Stimulated activated effector memory CD8-positive, alpha-beta T cell treated with anti-CD3 and anti-CD28 coated beads, Interleukin-12 subunit alpha, Interleukin-12 subunit beta, amount 100 ng/mL, for 72 hours (primary cell): ENCODE data around the gene MDH2.
"Not testable (repeated sequence)": the region's sequence is repeated elsewhere in the genome, so short reads cannot be mapped to it uniquely, and the experiment has no call there.

Source experiments
- ATAC-seq: fragments of 150-1000 bp; cut with Tn5 transposase; 2 replicates; pipeline ENCODE4 v1.10.0; 2021
- DNase-seq, 2 donors: peaks; one replicate each; pipeline ENCODE4 v3.0.0; 2021 to 2022; ENCODE audit warnings: low spot score in 2 of 2
- H3K27ac Mint-ChIP-seq: one replicate; pipeline ENCODE4 v1.8.0; 2022; ENCODE audit warnings: mild to moderate bottlenecking, mixed read lengths
- H3K36me3 Mint-ChIP-seq: one replicate; pipeline ENCODE4 v1.8.0; 2022; ENCODE audit warnings: mild to moderate bottlenecking, mixed read lengths
- H3K4me1 Mint-ChIP-seq: one replicate; pipeline ENCODE4 v1.8.0; 2022; ENCODE audit warnings: mixed read lengths
- H3K4me3 Mint-ChIP-seq: one replicate; pipeline ENCODE4 v1.8.0; 2022; ENCODE audit warnings: mild to moderate bottlenecking, mixed read lengths
- H3K9me3 Mint-ChIP-seq: one replicate; pipeline ENCODE4 v1.8.0; 2022; ENCODE audit warnings: mixed read lengths

The MDH2 gene

GRCh38 chr7:76073335-76073990, 25.6 kb downstream of the MDH2 start:
- no peak for DNase-seq
- Mint-ChIP-seq H3K4me3 (no peak overlapping the region), H3K4me1 (peaks cover 8% of the 10 kb centered on the region), H3K36me3 (no peaks in the 10 kb centered on the region), H3K27ac (no peak overlapping the region), H3K9me3 (no peaks in the 10 kb centered on the region)
- no peak for ATAC-seq

GRCh38 chr7:76074306-76074971, 26.5 kb downstream of the MDH2 start:
- Mint-ChIP-seq H3K9me3 (no peaks in the 10 kb centered on the region), H3K36me3 (no peaks in the 10 kb centered on the region), H3K4me1 (peaks cover 8% of the 10 kb centered on the region), H3K4me3 (no peak overlapping the region), H3K27ac (no peak overlapping the region)
- no peak for DNase-seq
- ATAC-seq, result no peak

- H3K4me1 Mint-ChIP-seq, result peaks cover 8% of the 10 kb centered on the region
- H3K9me3 Mint-ChIP-seq, result no peaks in the 10 kb centered on the region
- DNase-seq (no peak), ATAC-seq (no peak)
- no peak overlapping the region for H3K4me3 Mint-ChIP-seq
- peak overlapping the region; percentile 13 for H3K27ac Mint-ChIP-seq
- no peaks in the 10 kb centered on the region for H3K36me3 Mint-ChIP-seq
Observed at GRCh38 chr7:76074972-76075370, 27.1 kb downstream of the MDH2 start.

- H3K27ac Mint-ChIP-seq, result no peak overlapping the region
- peak overlapping the region; percentile 16 for H3K4me3 Mint-ChIP-seq
- H3K4me1 Mint-ChIP-seq, result peaks cover 8% of the 10 kb centered on the region
- DNase-seq, result no peak
- no peaks in the 10 kb centered on the region for H3K36me3 Mint-ChIP-seq
- no peaks in the 10 kb centered on the region for H3K9me3 Mint-ChIP-seq
- ATAC-seq, result no peak
Observed at GRCh38 chr7:76076995-76077394, 29.1 kb downstream of the MDH2 start.

- H3K4me1 Mint-ChIP-seq, result peaks cover 8% of the 10 kb centered on the region
- DNase-seq, result no peak
- H3K9me3 Mint-ChIP-seq, result no peaks in the 10 kb centered on the region
- no peak for ATAC-seq
- H3K36me3 Mint-ChIP-seq, result no peaks in the 10 kb centered on the region
- H3K27ac Mint-ChIP-seq, result no peak overlapping the region
- H3K4me3 Mint-ChIP-seq, result peak overlapping the region; percentile 16
Observed at GRCh38 chr7:76077435-76077834, 29.5 kb downstream of the MDH2 start.

GRCh38 chr7:76080204-76080603, 32.3 kb downstream of the MDH2 start:
- DNase-seq, result no peak
- Mint-ChIP-seq H3K36me3 (no peaks in the 10 kb centered on the region), H3K4me1 (peaks cover 8% of the 10 kb centered on the region), H3K9me3 (no peaks in the 10 kb centered on the region), H3K4me3 (no peak overlapping the region), H3K27ac (peak overlapping the region; percentile 6)
- no peak for ATAC-seq

- not testable (repeated sequence) for H3K27ac Mint-ChIP-seq, H3K4me3 Mint-ChIP-seq, ATAC-seq, DNase-seq, H3K36me3 Mint-ChIP-seq, H3K9me3 Mint-ChIP-seq, H3K4me1 Mint-ChIP-seq
Observed at GRCh38 chr7:76084115-76084514, 36.2 kb downstream of the MDH2 start.

- Mint-ChIP-seq H3K27ac (no peak overlapping the region), H3K4me3 (no peak overlapping the region), H3K9me3 (no peaks in the 10 kb centered on the region), H3K4me1 (no peaks in the 10 kb centered on the region), H3K36me3 (no peaks in the 10 kb centered on the region)
- DNase-seq (no peak), ATAC-seq (no peak)
Observed at GRCh38 chr7:76086070-76086469, 38.2 kb downstream of the MDH2 start.

- not testable (repeated sequence) for H3K36me3 Mint-ChIP-seq, H3K9me3 Mint-ChIP-seq, H3K4me3 Mint-ChIP-seq, ATAC-seq, H3K27ac Mint-ChIP-seq, H3K4me1 Mint-ChIP-seq, DNase-seq
Observed at GRCh38 chr7:76087362-76087791, 39.5 kb downstream of the MDH2 start.

- ATAC-seq (no peak), DNase-seq (no peak)
- Mint-ChIP-seq H3K27ac (no peak overlapping the region), H3K36me3 (no peaks in the 10 kb centered on the region), H3K4me1 (no peaks in the 10 kb centered on the region), H3K9me3 (no peaks in the 10 kb centered on the region), H3K4me3 (no peak overlapping the region)
Observed at GRCh38 chr7:76089865-76090475, 42.1 kb downstream of the MDH2 start.

- Mint-ChIP-seq H3K9me3 (no peaks in the 10 kb centered on the region), H3K27ac (no peak overlapping the region), H3K4me3 (no peak overlapping the region), H3K4me1 (no peaks in the 10 kb centered on the region), H3K36me3 (no peaks in the 10 kb centered on the region)
- DNase-seq (no peak), ATAC-seq (no peak)
Observed at GRCh38 chr7:76091506-76091905, 43.6 kb downstream of the MDH2 start.

GRCh38 chr7:76093531-76093930, 45.6 kb downstream of the MDH2 start:
- not testable (repeated sequence) for H3K27ac Mint-ChIP-seq, H3K9me3 Mint-ChIP-seq, DNase-seq, H3K36me3 Mint-ChIP-seq, H3K4me1 Mint-ChIP-seq, H3K4me3 Mint-ChIP-seq, ATAC-seq

GRCh38 chr7:76094326-76094725, 46.4 kb downstream of the MDH2 start:
- not testable (repeated sequence) for DNase-seq, H3K36me3 Mint-ChIP-seq, H3K27ac Mint-ChIP-seq, H3K4me3 Mint-ChIP-seq, ATAC-seq, H3K4me1 Mint-ChIP-seq, H3K9me3 Mint-ChIP-seq

GRCh38 chr7:76095908-76096307, 48.0 kb downstream of the MDH2 start:
- Mint-ChIP-seq H3K9me3 (no peaks in the 10 kb centered on the region), H3K36me3 (no peaks in the 10 kb centered on the region), H3K4me1 (no peaks in the 10 kb centered on the region), H3K27ac (no peak overlapping the region), H3K4me3 (no peak overlapping the region)
- ATAC-seq, result no peak
- no peak for DNase-seq

GRCh38 chr7:76101693-76102437, 54.0 kb downstream of the MDH2 start:
- not testable (repeated sequence) for DNase-seq, H3K27ac Mint-ChIP-seq, H3K4me3 Mint-ChIP-seq, H3K9me3 Mint-ChIP-seq, H3K36me3 Mint-ChIP-seq, H3K4me1 Mint-ChIP-seq, ATAC-seq
